HepG2 (cell line): ENCODE results near the gene RNF148. TPM values are rescaled to one million over a fixed set of nuclear protein-coding genes. Genes with fewer than 3 reads are reported as not detected.
A peak's percentile ranks its signal among the peaks of the same experiment; 100 is the strongest.
"Not testable (repeated sequence)": the region's sequence is repeated elsewhere in the genome, so short reads cannot be mapped to it uniquely, and the experiment has no call there.

ENCODE experiments used
- ATAC-seq: fragments of 200-7000 bp; cut with Tn5 transposase; 3 replicates; pipeline ENCODE4 v1.9.1; 2020; ENCODE audit warnings: mild to moderate bottlenecking, moderate library complexity
- BruUV-seq: library from RNA; stranded (reverse); fragments of 400-500 nt; replicated peaks from 2 replicates; lab custom pipeline; 2021; lab: Mats Ljungman, UMichigan
- CTCF ChIA-PET: fragments of 300-600 bp; formaldehyde crosslinking; extraction: SDS; loops from one replicate; lab custom pipeline; 2021; ENCODE audit warnings: low total read pairs, inconsistent platforms, low intra/inter-chr PET ratio; lab: Yijun Ruan, JAX
- POLR2A ChIA-PET: fragments of 350-600 bp; sonication (Branson Sonifier 250); formaldehyde crosslinking; loops from one replicate; lab custom pipeline; 2020; ENCODE audit warnings: antibody characterized with exemption, inconsistent platforms; lab: Yijun Ruan, JAX
- DNase-seq: peaks from one replicate; pipeline ENCODE4 v3.0.0-alpha.2; 2015; ENCODE audit warnings: low spot score
- FAIRE-seq: peaks from 3 replicates; lab custom pipeline; 2011; peaks lifted over from hg19 to GRCh38; lab: Jason Lieb, UNC
- H2AFZ ChIP-seq: one replicate; pipeline ENCODE4 v1.6.1; 2011; ENCODE audit warnings: low read length, inconsistent platforms
- H3K27ac ChIP-seq: fragments of 300-600 bp; 3 replicates; pipeline ENCODE4 v1.8.0; 2011; ENCODE audit warnings: mixed run types, mild to moderate bottlenecking, mixed read lengths, low read length, inconsistent platforms; ENCODE audit not compliant: insufficient read depth; ENCODE audit errors: extremely low read length
- H3K27me3 ChIP-seq, 2 experiments: fragments of 200-600 bp in 1 of 2; 2 replicates in 1 of 2; 3 replicates in 1 of 2; pipeline versions ENCODE4 v1.6.0 to v1.8.0; 2011; ENCODE audit warnings: low read length in 2 of 2, mild to moderate bottlenecking in 2 of 2, moderate library complexity in 2 of 2, inconsistent platforms in 1 of 2; ENCODE audit not compliant: insufficient read depth in 2 of 2, control insufficient read depth in 1 of 2
- H3K36me3 ChIP-seq, 2 experiments: fragments of 200-600 bp in 1 of 2; replicated peaks in 1 of 2; 2 replicates in 1 of 2; 3 replicates in 1 of 2; pipeline versions ENCODE4 v1.5.1 to v1.8.0; 2011; ENCODE audit warnings: low read length in 2 of 2, inconsistent platforms in 1 of 2; ENCODE audit not compliant: insufficient read depth in 2 of 2, control insufficient read depth in 1 of 2
- H3K4me1 ChIP-seq: 2 replicates; pipeline ENCODE4 v1.5.1; 2012; ENCODE audit warnings: low read length, inconsistent platforms; ENCODE audit not compliant: insufficient read depth
- H3K4me2 ChIP-seq: 2 replicates; pipeline ENCODE4 v1.6.0; 2011; ENCODE audit warnings: low read depth, low read length, inconsistent platforms
- H3K4me3 ChIP-seq, 3 experiments: fragments of 200-600 bp in 1 of 3; sonication (generic), shearing (Covaris generic) in 1 of 3; replicated peaks in 1 of 3; 2 replicates each; pipeline ENCODE4 v1.5.1; 2011 to 2016; ENCODE audit warnings: low read length in 3 of 3, inconsistent platforms in 2 of 3, low read depth in 2 of 3, mild to moderate bottlenecking in 2 of 3, control low read depth in 1 of 3, mixed read lengths in 1 of 3; ENCODE audit not compliant: insufficient read depth in 1 of 3
- H3K79me2 ChIP-seq: one replicate; pipeline ENCODE4 v1.6.1; 2011; ENCODE audit warnings: low read length, inconsistent platforms; ENCODE audit not compliant: insufficient read depth
- H3K9ac ChIP-seq: 2 replicates; pipeline ENCODE4 v1.6.0; 2011; ENCODE audit warnings: mild to moderate bottlenecking, low read depth, low read length, inconsistent platforms; ENCODE audit not compliant: insufficient read depth
- H3K9me3 ChIP-seq: 2 replicates; pipeline ENCODE4 v1.5.1; 2012; ENCODE audit warnings: mild to moderate bottlenecking, low read length
- H4K20me1 ChIP-seq: 2 replicates; pipeline ENCODE4 v1.6.0; 2011; ENCODE audit warnings: inconsistent platforms, mild to moderate bottlenecking, low read length, moderate library complexity; ENCODE audit not compliant: insufficient read depth
- FOXK1 ChIP-seq: sonication (generic); formaldehyde crosslinking; IDR thresholded peaks from 2 replicates; pipeline ENCODE4 v1.4.0; 2020; ENCODE audit warnings: low read depth, missing genetic modification reagents, borderline replicate concordance
- NR2F6 ChIP-seq, 2 experiments: IDR thresholded peaks; 2 replicates each; pipeline ENCODE4 v1.6.1; 2016; ENCODE audit warnings: antibody characterized with exemption in 1 of 2, mild to moderate bottlenecking in 1 of 2
- PPARG ChIP-seq: conservative IDR thresholded peaks from 2 replicates; pipeline ENCODE4 v1.6.1; 2016; ENCODE audit warnings: missing biosample characterization, missing genetic modification reagents
- USF2 ChIP-seq, 2 experiments: sonication (generic) in 1 of 2; formaldehyde crosslinking in 1 of 2; IDR thresholded peaks; 2 replicates each; pipeline versions ENCODE4 v1.5.1 to v1.6.1; 2011 to 2020; ENCODE audit warnings: borderline replicate concordance in 1 of 2, low read depth in 1 of 2, low read length in 1 of 2, mild to moderate bottlenecking in 1 of 2, missing genetic modification reagents in 1 of 2, moderate library complexity in 1 of 2
- ZBTB2 ChIP-seq: sonication (generic); formaldehyde crosslinking; IDR thresholded peaks from 2 replicates; pipeline ENCODE4 v1.8.0; 2022; ENCODE audit warnings: low read depth, missing genetic modification reagents
- ZNF275 ChIP-seq: sonication (generic); formaldehyde crosslinking; IDR thresholded peaks from 2 replicates; pipeline ENCODE4 v1.8.0; 2022; ENCODE audit warnings: missing genetic modification reagents, mild to moderate bottlenecking, inconsistent platforms, borderline replicate concordance
- ZNF292 ChIP-seq: sonication (generic); formaldehyde crosslinking; IDR thresholded peaks from 2 replicates; pipeline ENCODE4 v1.8.1; 2022; ENCODE audit warnings: mild to moderate bottlenecking, low read depth, missing genetic modification reagents, borderline replicate concordance
- ZNF331 ChIP-seq: sonication (generic); formaldehyde crosslinking; IDR thresholded peaks from 2 replicates; pipeline ENCODE4 v1.4.0; 2020; ENCODE audit warnings: missing genetic modification reagents
- ZNF335 ChIP-seq: sonication (generic); formaldehyde crosslinking; IDR thresholded peaks from 2 replicates; pipeline ENCODE4 v1.4.0; 2020; ENCODE audit warnings: missing genetic modification reagents
- WGBS: methylation state at CpG from one replicate; pipeline ENCODE4 v1.1.6; 2017; ENCODE audit warnings: low lambda C conversion rate; 5-methylcytosine and 5-hydroxymethylcytosine counted together
- in situ Hi-C: cut with HindIII; loops from 2 replicates; pipeline ENCODE4 v1.10.0; 2017; ENCODE audit warnings: low pct_unique_long_range_greater_than_20kb; ENCODE audit not compliant: extremely low pct_ligation_motif_present
- intact Hi-C: fragments of 100-400 bp; cut with micrococcal nuclease; formaldehyde crosslinking; loops from one replicate; pipeline ENCODE4 v1.10.0; 2022; ENCODE audit not compliant: unreplicated experiment
- polyA plus RNA-seq, 8 experiments: library from polyadenylated mRNA; depleted of rRNA in 3 of 8; stranded (reverse) in 7 of 8; unstranded in 1 of 8; fragments of >200 nt; fragmentation: Illumina TruSeq in 4 of 8; extraction: Trizol in 4 of 8; gene quantifications; 2 replicates each; pipeline versions ENCODE4 v1.2.1 to v1.2.3, GENCODE V29; 2011 to 2016; ENCODE audit warnings: low read depth in 4 of 8, missing spikeins in 1 of 8, mixed read lengths in 1 of 8; ENCODE audit not compliant: insufficient read depth in 1 of 8
- total RNA-seq, 5 experiments: library from RNA; depleted of rRNA; stranded (reverse); fragments of >200 nt; fragmentation: Illumina TruSeq; extraction: Trizol; gene quantifications; 2 replicates each; pipeline ENCODE4 v1.2.3, GENCODE V29; 2016; ENCODE audit warnings: low read depth in 1 of 5

Gene RNF148
- total and polyA plus RNA-seq, 2 of the 13 experiments (the other 11 are each of a cell fraction or from before 2014, with no cell fraction given), result 0.16 to 1.6 TPM

GRCh38 chr7:122679813-122680212 lies 22.9 kb downstream of the RNF148 start:
- Histone ChIP-seq H3K79me2 (no peaks in the 10 kb centered on the region), H3K27me3 (no peaks in the 10 kb centered on the region), H4K20me1 (no peaks in the 10 kb centered on the region), H3K36me3 (no peaks in the 10 kb centered on the region), H3K27ac (peak overlapping the region; percentile 95), H3K9me3 (no peaks in the 10 kb centered on the region), H2AFZ (peak overlapping the region; percentile 42)
- TSS peak; percentile 100 for BruUV-seq
- POLR2A ChIA-PET, result interaction anchor here (0.8 to 1.3 kb wide), 5 partner anchors 10 to 206 kb away, joined by 3 to 4 read pairs (median 3); no protein-coding TSS in a partner anchor
- FAIRE-seq, result no peak
- 21% methylated on average over 1 of the region's 1 CpG for WGBS
- CTCF ChIA-PET, result no interaction called here
- intact Hi-C loops, result loop anchor here (1.0 to 10.0 kb wide), 4 partner anchors 16 to 1725 kb away; partner anchors contain the start of genes CADPS2 and ING3
- no peak for TF ChIP-seq ZBTB2 (CRISPR knock-in tag)
- TF ChIP-seq PPARG (CRISPR knock-in tag), result 0 out of 2 replicates have a peak, but pooled peaks have one; percentile 18
- TF ChIP-seq, all 625 proteins: peak for 1
- DNase-seq (no peak), ATAC-seq (peak; percentile 79)
- in situ Hi-C loops, result no loop called here
- Histone ChIP-seq H3K4me2 (peak overlapping the region; percentile 72), H3K4me1 (peaks cover 49% of the 10 kb centered on the region), H3K9ac (peak overlapping the region; percentile 74), H3K4me3 (peak overlapping the region; percentile 23 to 50 (median 24); a peak in 4 of 6 replicates)

- in situ Hi-C loops; BruUV-seq; H3K9me3 ChIP-seq; H3K27me3 ChIP-seq; H3K36me3 ChIP-seq; H3K79me2 ChIP-seq; CTCF ChIA-PET; H4K20me1 ChIP-seq; TF ChIP-seq USF2 (IDR thresholded peaks at IDR 0.05; ENCODE audit: low read depth, low read length): not testable (repeated sequence)
- intact Hi-C loops, result loop anchor here (1.0 to 2.0 kb wide), 3 partner anchors 17 to 207 kb away; partner anchors contain the start of gene CADPS2
- H2AFZ ChIP-seq, result peak overlapping the region; percentile 42
- POLR2A ChIA-PET, result interaction anchor here (0.8 to 1.3 kb wide), 5 partner anchors 10 to 206 kb away, joined by 3 to 4 read pairs (median 3); no protein-coding TSS in a partner anchor
- peak; percentile 67 for FAIRE-seq
- H3K4me3 ChIP-seq, result peak overlapping the region in 1 of 3 experiments; percentile 50; a peak in 1 of 6 replicates
- H3K4me2 ChIP-seq, result peak overlapping the region; percentile 72
- H3K27ac ChIP-seq, result peak overlapping the region; percentile 95
- 0% methylated on average over 7 of the region's 9 CpGs for WGBS
- peaks cover 49% of the 10 kb centered on the region for H3K4me1 ChIP-seq
- H3K9ac ChIP-seq, result peak overlapping the region; percentile 74
- ATAC-seq, result peak; percentile 88
- peak; percentile 96 for DNase-seq
- TF ChIP-seq ZNF331, result peak; percentile 48
- 0 out of 2 replicates have a peak, but pooled peaks have one; percentile 22 for TF ChIP-seq ZNF335 (CRISPR knock-in tag)
- peak; percentile 79 for TF ChIP-seq FOXK1
- 0 out of 2 replicates have a peak, but pooled peaks have one; percentile 55 for TF ChIP-seq ZNF275 (CRISPR knock-in tag)
- peak; percentile 98 for TF ChIP-seq NR2F6 (IDR thresholded peaks at IDR 0.05)
- peak; percentile 100 for TF ChIP-seq NR2F6 (CRISPR knock-in tag; IDR thresholded peaks at IDR 0.05)
- TF ChIP-seq ZNF292 (CRISPR knock-in tag), result 0 out of 2 replicates have a peak, but pooled peaks have one; percentile 16
- TF ChIP-seq USF2 (CRISPR knock-in tag; IDR thresholded peaks at IDR 0.05; ENCODE audit: borderline replicate concordance), result peak; percentile 74; the same call in 1 of the 2 replicates
Measured at GRCh38 chr7:122679269-122679709, 23.4 kb downstream of the RNF148 start.
